ENCODE data around the gene FOXA1.
"Not testable (repeated sequence)": the region's sequence is repeated elsewhere in the genome, so short reads cannot be mapped to it uniquely, and the experiment has no call there.

FOXA1 gene

GRCh38 chr14:37588956-37589714 is 5.9 kb downstream of the FOXA1 start:
- no peak for DNase-seq

- no peak for DNase-seq
These were observed 6.4 kb downstream of the FOXA1 start for GRCh38 chr14:37588667-37588955.

- DNase-seq = no peak
These were observed 7.0 kb downstream of the FOXA1 start for GRCh38 chr14:37587881-37588666.

GRCh38 chr14:37587131-37587803 is 7.8 kb downstream of the FOXA1 start:
- DNase-seq = no peak

GRCh38 chr14:37586797-37587130 is 8.3 kb downstream of the FOXA1 start:
- no peak for DNase-seq

GRCh38 chr14:37585971-37586796 is 8.9 kb downstream of the FOXA1 start:
- no peak for DNase-seq

GRCh38 chr14:37585101-37585511 is 9.9 kb downstream of the FOXA1 start:
- no peak for DNase-seq

- no peak for DNase-seq
These were observed 10.6 kb downstream of the FOXA1 start for GRCh38 chr14:37584211-37585100.

GRCh38 chr14:37583358-37584210 is 11.5 kb downstream of the FOXA1 start:
- no peak for DNase-seq

- no peak for DNase-seq
These were observed 14.9 kb downstream of the FOXA1 start for GRCh38 chr14:37580146-37580545.

- no peak for DNase-seq
These were observed 15.8 kb downstream of the FOXA1 start for GRCh38 chr14:37579274-37579673.

GRCh38 chr14:37573356-37573755 is 21.7 kb downstream of the FOXA1 start:
- no peak for DNase-seq

GRCh38 chr14:37571391-37571790 is 23.7 kb downstream of the FOXA1 start:
- no peak for DNase-seq

GRCh38 chr14:37569729-37570128 is 25.3 kb downstream of the FOXA1 start:
- DNase-seq = no peak

- no peak for DNase-seq
These were observed 28.2 kb downstream of the FOXA1 start for GRCh38 chr14:37566811-37567371.

GRCh38 chr14:37565550-37565949 is 29.5 kb downstream of the FOXA1 start:
- DNase-seq = no peak

GRCh38 chr14:37563189-37563588 is 31.9 kb downstream of the FOXA1 start:
- DNase-seq = no peak

- DNase-seq = no peak
These were observed 35.7 kb downstream of the FOXA1 start for GRCh38 chr14:37559386-37559785.

GRCh38 chr14:37558740-37559139 is 36.3 kb downstream of the FOXA1 start:
- no peak for DNase-seq

GRCh38 chr14:37555596-37555995 is 39.5 kb downstream of the FOXA1 start:
- not testable (repeated sequence) for DNase-seq

Data from stimulated activated naive CD4-positive, alpha-beta T cell treated with Interleukin-2 at 50 U/mL for 16 hours (primary cell).